ENCODE measurements around the gene AFDN.

Gene AFDN

GRCh38 chr6:168016721-168017525, 190.2 kb downstream of the AFDN start:
- in situ Hi-C loops (cut with MboI; ENCODE audit: low sequenced_read_pairs) = no loop called here

- in situ Hi-C loops (cut with MboI; ENCODE audit: low sequenced_read_pairs) = no loop called here
Measured at GRCh38 chr6:168017629-168018028, 190.9 kb downstream of the AFDN start.

- in situ Hi-C loops (cut with MboI; ENCODE audit: low sequenced_read_pairs) = no loop called here
Measured at GRCh38 chr6:168018664-168019063, 192.0 kb downstream of the AFDN start.

- in situ Hi-C loops (cut with MboI; ENCODE audit: low sequenced_read_pairs) = no loop called here
Measured at GRCh38 chr6:168020242-168020641, 193.5 kb downstream of the AFDN start.

GRCh38 chr6:168021581-168021980, 194.9 kb downstream of the AFDN start:
- in situ Hi-C loops (cut with MboI; ENCODE audit: low sequenced_read_pairs) = no loop called here
